K562 (cell line): ENCODE measurements around the gene KTI12. TPM values are rescaled to one million over a fixed set of nuclear protein-coding genes. Genes with fewer than 3 reads are reported as not detected.

Source experiments
- ATAC-seq: fragments of 200-7000 bp; cut with Tn5 transposase; 3 replicates; pipeline ENCODE4 v1.9.1; 2020; ENCODE audit warnings: moderate library complexity
- BruUV-seq: library from RNA; stranded (reverse); fragments of 400-500 nt; replicated peaks from 2 replicates; lab custom pipeline; 2021; lab: Mats Ljungman, UMichigan
- CTCF ChIA-PET: fragments of 300-600 bp; formaldehyde crosslinking; extraction: SDS; loops from one replicate; lab custom pipeline; 2021; ENCODE audit warnings: low intra/inter-chr PET ratio; lab: Yijun Ruan, JAX
- POLR2A ChIA-PET: fragments of 300-600, 350-650 bp; sonication (Branson Sonifier 250); formaldehyde crosslinking; extraction: SDS; loops from one replicate; lab custom pipeline; 2021; ENCODE audit warnings: antibody characterized with exemption, inconsistent platforms; lab: Yijun Ruan, JAX
- DNase-seq, 4 experiments: peaks; one replicate each; pipeline versions ENCODE4 v3.0.0 to v3.0.0-alpha.2; 2011 to 2018; ENCODE audit warnings: low spot score in 3 of 4, mixed read lengths in 3 of 4; ENCODE audit errors: extremely low read depth in 1 of 4
- FAIRE-seq: peaks from 2 replicates; lab custom pipeline; 2011; peaks lifted over from hg19 to GRCh38; lab: Jason Lieb, UNC
- H2AFZ ChIP-seq: 2 replicates; pipeline ENCODE4 v1.6.0; 2011; ENCODE audit warnings: low read depth, low read length, control low read depth, inconsistent platforms
- H3K27ac ChIP-seq: fragments of 200-600 bp; 3 replicates; pipeline ENCODE4 v1.8.0; 2011; ENCODE audit warnings: low read depth, mild to moderate bottlenecking, control low read depth, inconsistent platforms, low read length, moderate library complexity, mixed read lengths; ENCODE audit errors: extremely low read depth
- H3K27me3 ChIP-seq, 2 experiments: fragments of 300-600 bp in 1 of 2; 2 replicates in 1 of 2; 3 replicates in 1 of 2; pipeline versions ENCODE4 v1.6.0 to v1.8.0; 2011; ENCODE audit warnings: inconsistent platforms in 2 of 2, low read length in 2 of 2, mild to moderate bottlenecking in 1 of 2, mixed read lengths in 1 of 2, moderate library complexity in 1 of 2; ENCODE audit not compliant: control insufficient read depth in 2 of 2, insufficient read depth in 2 of 2
- H3K36me3 ChIP-seq: fragments of 300-600 bp; 3 replicates; pipeline ENCODE4 v1.8.0; 2011; ENCODE audit warnings: mild to moderate bottlenecking, low read length, inconsistent platforms; ENCODE audit not compliant: control insufficient read depth, insufficient read depth
- H3K4me1 ChIP-seq, 2 experiments: fragments of 200-600 bp in 1 of 2; replicated peaks in 1 of 2; 2 replicates in 1 of 2; 3 replicates in 1 of 2; pipeline versions ENCODE4 v1.5.1 to v1.8.0; 2011; ENCODE audit warnings: inconsistent platforms in 2 of 2, low read length in 2 of 2, mild to moderate bottlenecking in 1 of 2, mixed read lengths in 1 of 2, moderate library complexity in 1 of 2; ENCODE audit not compliant: control insufficient read depth in 2 of 2, insufficient read depth in 2 of 2
- H3K4me2 ChIP-seq: 2 replicates; pipeline ENCODE4 v1.6.1; 2011; ENCODE audit warnings: low read length, control low read depth, inconsistent platforms, mixed read lengths; ENCODE audit not compliant: insufficient read depth
- H3K4me3 ChIP-seq: fragments of 200-600 bp; sonication (generic), shearing (Covaris generic); 2 replicates; pipeline ENCODE4 v1.5.1; 2016; ENCODE audit warnings: control low read depth, inconsistent platforms
- H3K79me2 ChIP-seq: fragments of 200-600 bp; 3 replicates; pipeline ENCODE4 v1.8.0; 2011; ENCODE audit warnings: low read length, inconsistent platforms; ENCODE audit not compliant: control insufficient read depth, insufficient read depth
- H3K9ac ChIP-seq, 2 experiments: 2 replicates each; pipeline versions ENCODE4 v1.6.0 to v1.6.1; 2011; ENCODE audit warnings: low read depth in 2 of 2, low read length in 2 of 2, control low read depth in 1 of 2, inconsistent platforms in 1 of 2, mild to moderate bottlenecking in 1 of 2, mixed read lengths in 1 of 2; ENCODE audit not compliant: insufficient read depth in 1 of 2
- H3K9me1 ChIP-seq: one replicate; pipeline ENCODE4 v1.6.0; 2011; ENCODE audit warnings: inconsistent platforms, mild to moderate bottlenecking, low read length, moderate library complexity; ENCODE audit not compliant: control insufficient read depth, insufficient read depth
- H3K9me3 ChIP-seq: replicated peaks from 2 replicates; pipeline ENCODE4 v1.5.1; 2011; ENCODE audit warnings: low read depth, low read length, inconsistent platforms; ENCODE audit not compliant: control insufficient read depth, insufficient read depth
- H4K20me1 ChIP-seq: replicated peaks from 2 replicates; pipeline ENCODE4 v1.6.1; 2011; ENCODE audit warnings: low read length, inconsistent platforms, mixed read lengths; ENCODE audit not compliant: control insufficient read depth, insufficient read depth
- ARHGAP35 ChIP-seq: fragments of 450-650 bp; IDR thresholded peaks from 2 replicates; pipeline ENCODE4 v1.6.1; 2018; ENCODE audit not compliant: partially characterized antibody
- ARID1B ChIP-seq: fragments of 450-650 bp; IDR thresholded peaks from 2 replicates; pipeline ENCODE4 v1.6.1; 2016; ENCODE audit warnings: antibody characterized with exemption, mild to moderate bottlenecking, inconsistent platforms
- ASH1L ChIP-seq: fragments of 450-650 bp; IDR thresholded peaks from 2 replicates; pipeline ENCODE4 v1.6.1; 2018; ENCODE audit warnings: borderline replicate concordance, mild to moderate bottlenecking, low read depth; ENCODE audit not compliant: partially characterized antibody
- BACH1 ChIP-seq: fragments of 200-800 bp; sonication (Bioruptor generic); IDR thresholded peaks from 2 replicates; pipeline ENCODE4 v1.6.1; 2016; ENCODE audit warnings: missing genetic modification characterization, missing compliant biosample characterization
- COPS2 ChIP-seq: fragments of 450-650 bp; conservative IDR thresholded peaks from 2 replicates; pipeline ENCODE4 v1.6.1; 2016; ENCODE audit warnings: mild to moderate bottlenecking, moderate library complexity
- CREB1 ChIP-seq, 2 experiments: sonication (generic) in 1 of 2; formaldehyde crosslinking in 1 of 2; IDR thresholded peaks; 2 replicates each; pipeline versions ENCODE4 v1.6.1 to v1.8.0; 2012 to 2022; ENCODE audit warnings: inconsistent platforms in 1 of 2, mild to moderate bottlenecking in 1 of 2, missing genetic modification reagents in 1 of 2, moderate library complexity in 1 of 2
- FOSL1 ChIP-seq: fragments of 200-800 bp; sonication (Bioruptor generic); conservative IDR thresholded peaks from 2 replicates; pipeline ENCODE4 v1.6.1; 2016; ENCODE audit warnings: missing genetic modification characterization, missing compliant biosample characterization
- FOXP1 ChIP-seq: sonication (generic); formaldehyde crosslinking; IDR thresholded peaks from 2 replicates; pipeline ENCODE4 v1.8.0; 2022; ENCODE audit warnings: mild to moderate bottlenecking, missing genetic modification reagents
- HDAC3 ChIP-seq: fragments of 450-650 bp; IDR thresholded peaks from 2 replicates; pipeline ENCODE4 v1.6.1; 2018; ENCODE audit warnings: borderline replicate concordance, mild to moderate bottlenecking, moderate library complexity; ENCODE audit not compliant: partially characterized antibody
- IRF2 ChIP-seq: sonication (generic); formaldehyde crosslinking; IDR thresholded peaks from 2 replicates; pipeline ENCODE4 v1.8.1; 2022; ENCODE audit warnings: mild to moderate bottlenecking, missing genetic modification reagents
- KAT2B ChIP-seq: IDR thresholded peaks from one replicate; pipeline ENCODE4 v1.6.1; 2012; ENCODE audit warnings: low read depth, mild to moderate bottlenecking, control low read depth, inconsistent platforms, low read length, moderate library complexity
- MAX ChIP-seq: sonication (generic); formaldehyde crosslinking; IDR thresholded peaks from 2 replicates; pipeline ENCODE4 v1.9.0; 2022; ENCODE audit warnings: mild to moderate bottlenecking, missing genetic modification reagents
- MEF2D ChIP-seq: conservative IDR thresholded peaks from 2 replicates; pipeline ENCODE4 v1.6.1; 2016; ENCODE audit warnings: low read depth, missing genetic modification characterization, missing compliant biosample characterization
- MLLT1 ChIP-seq, 2 experiments: fragments of 450-650 bp; IDR thresholded peaks; 2 replicates each; pipeline ENCODE4 v1.6.1; 2016
- NFRKB ChIP-seq: fragments of 450-650 bp; IDR thresholded peaks from 2 replicates; pipeline ENCODE4 v1.6.1; 2016; ENCODE audit warnings: low read depth
- NR1H2 ChIP-seq: sonication (generic); formaldehyde crosslinking; IDR thresholded peaks from 2 replicates; pipeline ENCODE4 v1.4.0; 2020; ENCODE audit warnings: mild to moderate bottlenecking, missing genetic modification reagents
- NR2C2 ChIP-seq, 2 experiments: fragments of 200-800 bp in 1 of 2; sonication (Bioruptor generic) in 1 of 2; sonication (generic) in 1 of 2; formaldehyde crosslinking in 1 of 2; IDR thresholded peaks; 2 replicates each; pipeline versions ENCODE4 v1.6.1 to v1.8.0; 2016 to 2022; ENCODE audit warnings: mild to moderate bottlenecking in 1 of 2, missing compliant biosample characterization in 1 of 2, missing genetic modification characterization in 1 of 2, missing genetic modification reagents in 1 of 2
- NR4A1 ChIP-seq, 2 experiments: fragments of 250-450 bp in 1 of 2; fragments of 450-650 bp in 1 of 2; sonication (Bioruptor Pico) in 1 of 2; IDR thresholded peaks; 2 replicates each; pipeline versions ENCODE4 v1.4.0 to v1.6.1; 2016 to 2020; ENCODE audit warnings: mild to moderate bottlenecking in 2 of 2, missing compliant biosample characterization in 1 of 2, missing genetic modification characterization in 1 of 2, moderate library complexity in 1 of 2
- POLR2AphosphoS5 ChIP-seq: IDR thresholded peaks from 2 replicates; pipeline ENCODE4 v1.6.1; 2011; ENCODE audit warnings: mild to moderate bottlenecking, low read depth, low read length, moderate library complexity; ENCODE audit not compliant: control insufficient read depth, insufficient read depth
- ZNF324 ChIP-seq: fragments of 250-450 bp; sonication (Bioruptor Pico); IDR thresholded peaks from 2 replicates; pipeline ENCODE4 v1.4.0; 2020; ENCODE audit warnings: mild to moderate bottlenecking
- ZNF507 ChIP-seq: conservative IDR thresholded peaks from 2 replicates; pipeline ENCODE4 v1.6.1; 2017; ENCODE audit warnings: missing genetic modification characterization, missing compliant biosample characterization
- ZNF79 ChIP-seq: fragments of 250-450 bp; sonication (Bioruptor Pico); IDR thresholded peaks from 2 replicates; pipeline ENCODE4 v1.4.0; 2020; ENCODE audit warnings: low read depth, mild to moderate bottlenecking, moderate library complexity
- ZZZ3 ChIP-seq: fragments of 450-650 bp; IDR thresholded peaks from 2 replicates; pipeline ENCODE4 v1.6.1; 2016; ENCODE audit warnings: antibody characterized with exemption, mild to moderate bottlenecking, moderate library complexity
- WGBS: fragments of 100-300 bp; shearing (Covaris generic); methylation state at CpG from one replicate; pipeline ENCODE4 v1.1.6; 2016; ENCODE audit warnings: low coverage, mixed read lengths; ENCODE audit not compliant: insufficient coverage; ENCODE audit errors: missing lambda C conversion rate; 5-methylcytosine and 5-hydroxymethylcytosine counted together
- in situ Hi-C: fragments of 300-500 bp; cut with MboI; formaldehyde crosslinking; loops from 4 replicates; pipeline ENCODE4 v1.15.0; 2018; ENCODE audit warnings: inconsistent platforms, mixed read lengths
- intact Hi-C: fragments of 100-400 bp; cut with micrococcal nuclease; formaldehyde crosslinking; loops from 2 replicates; pipeline ENCODE4 v1.14.2; 2022
- polyA plus RNA-seq, 8 experiments: library from polyadenylated mRNA; depleted of rRNA in 4 of 8; stranded (reverse) in 5 of 8; unstranded in 3 of 8; fragments of >200 nt; fragmentation: Nextera tagmentation in 2 of 8; fragmentation: Illumina TruSeq in 1 of 8; extraction: Ambion mirVana in 2 of 8; extraction: Trizol in 1 of 8; gene quantifications; 2 replicates each; pipeline versions ENCODE4 v1.2.1 to v1.2.3, GENCODE V29; 2011 to 2014; ENCODE audit warnings: inconsistent platforms in 1 of 8, missing spikeins in 1 of 8
- total RNA-seq, 7 experiments: library from RNA; depleted of rRNA in 6 of 7; stranded (reverse); fragments of >200 nt in 6 of 7; fragmentation: Illumina TruSeq in 2 of 7; extraction: Trizol in 2 of 7; gene quantifications; 2 replicates each; pipeline versions ENCODE4 v1.2.1 to v1.2.3, GENCODE V29; 2011 to 2021; ENCODE audit warnings: low replicate concordance in 1 of 7

KTI12 gene
- total and polyA plus RNA-seq, 9 of the 15 experiments (the other 6 are each of a cell fraction or from before 2014, with no cell fraction given): 3.1 to 22.8 (median 11.6) TPM

DNA sequence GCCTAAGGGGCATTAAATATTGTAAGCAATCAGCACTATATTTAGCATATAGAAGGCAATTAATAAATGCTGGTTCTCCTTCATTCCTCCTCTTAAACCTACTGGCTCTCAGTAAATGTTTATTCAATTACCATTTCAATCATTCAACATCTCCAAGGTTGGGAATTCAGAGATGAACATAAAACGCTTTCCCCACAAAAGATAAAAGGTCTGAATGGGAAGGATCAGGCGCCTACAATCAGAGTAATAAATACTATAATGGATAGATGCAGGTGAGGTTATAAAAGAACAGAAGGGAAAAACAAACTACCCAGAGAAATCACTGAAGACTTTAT, 407 bp upstream of the KTI12 start:
- Histone ChIP-seq H3K9ac (peak overlapping the region in 1 of 2 experiments; percentile 88; a peak in 2 of 4 replicates), H3K27ac (peak overlapping the region; percentile 88), H3K4me3 (peak overlapping the region; percentile 66), H3K9me1 (no peaks in the 10 kb centered on the region), H3K9me3 (no peaks in the 10 kb centered on the region), H3K4me1 (peaks cover 12 to 17% of the 10 kb centered on the region in 2 experiments; a peak in 4 of 5 replicates), H3K27me3 (no peaks in the 10 kb centered on the region), H3K36me3 (peaks cover 34% of the 10 kb centered on the region), H3K4me2 (peak overlapping the region; percentile 94), H4K20me1 (peaks cover 17% of the 10 kb centered on the region), H3K79me2 (peaks cover 37% of the 10 kb centered on the region), H2AFZ (peak overlapping the region; percentile 93)
- CTCF ChIA-PET: no interaction called here
- FAIRE-seq: no peak
- no peak for DNase-seq
- POLR2A ChIA-PET: interaction anchor here (0.7 to 2.7 kb wide), 7 partner anchors 9 to 21 kb away, joined by 3 to 15 read pairs (median 5); partner anchors contain the start of gene TXNDC12
- ATAC-seq: no peak
- in situ Hi-C loops (no loop called here), intact Hi-C loops (no loop called here)
- BruUV-seq: no TSS peak
- WGBS: 91% methylated on average over 2 of the region's 2 CpGs
- TF ChIP-seq MEF2D (tag) (no peak), IRF2 (CRISPR knock-in tag) (no peak), ZZZ3 (0 out of 2 replicates have a peak, but pooled peaks have one; percentile 43), COPS2 (no peak), CREB1 (IDR thresholded peaks at IDR 0.05) (no peak), CREB1 (CRISPR knock-in tag; IDR thresholded peaks at IDR 0.05) (no peak), ASH1L (peak; percentile 2), NR4A1 (CRISPR knock-in tag; IDR thresholded peaks at IDR 0.05) (no peak), NR4A1 (tag; IDR thresholded peaks at IDR 0.05) (no peak), ZNF324 (CRISPR knock-in tag) (0 out of 2 replicates have a peak, but pooled peaks have one; percentile 5), FOSL1 (0 out of 2 replicates have a peak, but pooled peaks have one; percentile 5), ZNF507 (tag) (no peak), NR1H2 (CRISPR knock-in tag) (no peak), HDAC3 (peak; percentile 69), KAT2B (no peak), ARID1B (no peak), POLR2AphosphoS5 (no peak), ZNF79 (CRISPR knock-in tag) (no peak), MLLT1 (IDR thresholded peaks at IDR 0.05) (0 out of 4 replicates have a peak, but pooled peaks of 1 of the 2 experiments have one; percentile 9), FOXP1 (CRISPR knock-in tag) (no peak), ARHGAP35 (no peak), BACH1 (tag) (no peak; the same call in 1 of the 2 replicates), NR2C2 (CRISPR knock-in tag; IDR thresholded peaks at IDR 0.05) (no peak), NR2C2 (tag; IDR thresholded peaks at IDR 0.05) (0 out of 2 replicates have a peak, but pooled peaks have one; percentile 72), MAX (CRISPR knock-in tag) (no peak), NFRKB (peak; percentile 22; the same call in 1 of the 2 replicates)
